ENCODE results near the gene CD207.

CD207 gene

DNA sequence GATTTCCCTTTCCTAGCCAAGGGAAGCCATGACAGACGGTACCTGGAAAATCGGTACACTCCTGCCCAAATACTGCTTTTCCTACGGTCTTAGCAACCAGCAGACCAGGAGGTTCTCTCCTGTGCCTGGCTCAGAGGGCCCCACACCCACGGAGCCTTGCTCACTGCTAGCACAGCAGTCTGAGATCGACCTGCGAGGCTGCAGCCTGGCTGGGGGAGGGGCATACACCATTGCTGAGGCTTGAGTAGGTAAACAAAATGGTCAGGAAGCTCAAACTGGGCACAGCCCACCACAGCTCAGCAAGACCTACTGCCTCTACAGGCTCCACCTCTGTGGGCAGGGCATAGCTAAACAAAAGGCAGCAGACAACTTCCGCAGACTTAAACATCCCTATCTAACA, 6.8 kb upstream of the CD207 start:
- no peaks in the 10 kb centered on the region for H3K9me3 Mint-ChIP-seq

GRCh38 chr2:70837980-70838925, 2.6 kb upstream of the CD207 start:
- no peak overlapping the region for H3K27ac Mint-ChIP-seq
- no peak overlapping the region for H3K4me3 Mint-ChIP-seq
- H3K9me3 Mint-ChIP-seq = no peaks in the 10 kb centered on the region
- DNase-seq (no peak), ATAC-seq (replicated peaks) (no peak)
- no peaks in the 10 kb centered on the region for H3K36me3 Mint-ChIP-seq (ENCODE audit: insufficient read depth)
- H3K4me1 Mint-ChIP-seq (ENCODE audit: low read depth in 2 of 2) = peaks cover 0 to 2% of the 10 kb centered on the region in 2 donors
- H3K27me3 Mint-ChIP-seq = peaks cover 6 to 47% of the 10 kb centered on the region in 2 donors

More for the DNA sequence above, 6.8 kb upstream of the CD207 start:
- Mint-ChIP-seq H3K4me3 (no peak overlapping the region), H3K4me1 (ENCODE audit: low read depth in 2 of 2) (peaks cover 0 to 2% of the 10 kb centered on the region in 2 donors), H3K27ac (no peak overlapping the region), H3K36me3 (ENCODE audit: insufficient read depth) (no peaks in the 10 kb centered on the region), H3K27me3 (peaks cover 0 to 30% of the 10 kb centered on the region in 2 donors)
- DNase-seq = no peak
- no peak for ATAC-seq (replicated peaks)

GRCh38 chr2:70834881-70835280, 735 bp downstream of the CD207 start:
- ATAC-seq (replicated peaks) (no peak), DNase-seq (no peak)
- H3K4me1 Mint-ChIP-seq (ENCODE audit: low read depth in 2 of 2) = peaks cover 0 to 2% of the 10 kb centered on the region in 2 donors
- no peak overlapping the region for H3K4me3 Mint-ChIP-seq
- H3K27ac Mint-ChIP-seq = no peak overlapping the region
- H3K9me3 Mint-ChIP-seq = no peaks in the 10 kb centered on the region
- no peaks in the 10 kb centered on the region for H3K36me3 Mint-ChIP-seq (ENCODE audit: insufficient read depth)
- peaks cover 10 to 49% of the 10 kb centered on the region in 2 donors for H3K27me3 Mint-ChIP-seq

- Mint-ChIP-seq H3K27me3 (peaks cover 14 to 53% of the 10 kb centered on the region in 2 donors), H3K36me3 (ENCODE audit: insufficient read depth) (no peaks in the 10 kb centered on the region), H3K9me3 (no peaks in the 10 kb centered on the region), H3K4me3 (no peak overlapping the region), H3K27ac (no peak overlapping the region), H3K4me1 (ENCODE audit: low read depth in 2 of 2) (peaks cover 0 to 2% of the 10 kb centered on the region in 2 donors)
- ATAC-seq (replicated peaks) = no peak
- no peak for DNase-seq
Observed at GRCh38 chr2:70834106-70834505, 1.5 kb downstream of the CD207 start.

DNA sequence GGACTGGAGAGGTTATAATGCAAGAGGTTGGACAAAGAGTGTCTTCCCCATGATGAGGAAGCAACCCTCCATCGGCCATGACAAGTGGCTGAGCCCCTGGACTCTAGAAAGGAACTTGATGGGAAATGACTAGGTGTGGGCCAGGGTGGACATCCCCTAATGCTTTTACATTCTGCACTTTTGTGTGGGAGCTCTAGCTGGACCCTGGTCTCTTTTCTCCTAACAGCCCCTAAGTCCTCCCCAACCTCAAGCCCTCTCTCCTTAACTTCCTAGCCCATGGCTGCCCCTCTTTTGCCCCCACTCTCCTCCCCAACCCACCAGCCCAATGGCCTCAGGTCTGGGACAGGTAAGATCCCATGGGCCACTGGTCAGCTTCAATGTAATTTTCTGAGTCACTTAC, 2.4 kb downstream of the CD207 start:
- DNase-seq (no peak), ATAC-seq (replicated peaks) (no peak)
- peaks cover 14 to 44% of the 10 kb centered on the region in 2 donors for H3K27me3 Mint-ChIP-seq
- H3K9me3 Mint-ChIP-seq = no peaks in the 10 kb centered on the region
- H3K27ac Mint-ChIP-seq = no peak overlapping the region
- peaks cover 0 to 2% of the 10 kb centered on the region in 2 donors for H3K4me1 Mint-ChIP-seq (ENCODE audit: low read depth in 2 of 2)
- no peak overlapping the region for H3K4me3 Mint-ChIP-seq
- H3K36me3 Mint-ChIP-seq (ENCODE audit: insufficient read depth) = no peaks in the 10 kb centered on the region

- peaks cover 14 to 41% of the 10 kb centered on the region in 2 donors for H3K27me3 Mint-ChIP-seq
- H3K4me3 Mint-ChIP-seq = no peak overlapping the region
- no peak for ATAC-seq (replicated peaks)
- no peaks in the 10 kb centered on the region for H3K4me1 Mint-ChIP-seq (ENCODE audit: low read depth in 2 of 2)
- H3K9me3 Mint-ChIP-seq = no peaks in the 10 kb centered on the region
- H3K36me3 Mint-ChIP-seq (ENCODE audit: insufficient read depth) = no peaks in the 10 kb centered on the region
- no peak for DNase-seq
- H3K27ac Mint-ChIP-seq = no peak overlapping the region
Observed at GRCh38 chr2:70832386-70832785, 3.2 kb downstream of the CD207 start.

- H3K27ac Mint-ChIP-seq = no peak overlapping the region
- H3K4me3 Mint-ChIP-seq = no peak overlapping the region
- no peaks in the 10 kb centered on the region for H3K36me3 Mint-ChIP-seq (ENCODE audit: insufficient read depth)
- DNase-seq (no peak), ATAC-seq (replicated peaks) (no peak)
- no peaks in the 10 kb centered on the region for H3K4me1 Mint-ChIP-seq (ENCODE audit: low read depth in 2 of 2)
- peaks cover 14 to 41% of the 10 kb centered on the region in 2 donors for H3K27me3 Mint-ChIP-seq
- H3K9me3 Mint-ChIP-seq = no peaks in the 10 kb centered on the region
Observed at GRCh38 chr2:70831861-70832260, 3.8 kb downstream of the CD207 start.

GRCh38 chr2:70830366-70830765, 5.2 kb downstream of the CD207 start:
- no peaks in the 10 kb centered on the region for H3K4me1 Mint-ChIP-seq (ENCODE audit: low read depth in 2 of 2)
- no peak overlapping the region for H3K27ac Mint-ChIP-seq
- ATAC-seq (replicated peaks) = no peak
- H3K36me3 Mint-ChIP-seq (ENCODE audit: insufficient read depth) = no peaks in the 10 kb centered on the region
- H3K4me3 Mint-ChIP-seq = no peak overlapping the region
- H3K9me3 Mint-ChIP-seq = no peaks in the 10 kb centered on the region
- no peak for DNase-seq
- peaks cover 13 to 34% of the 10 kb centered on the region in 2 donors for H3K27me3 Mint-ChIP-seq

GRCh38 chr2:70829916-70830315, 5.7 kb downstream of the CD207 start:
- Mint-ChIP-seq H3K4me1 (ENCODE audit: low read depth in 2 of 2) (no peaks in the 10 kb centered on the region), H3K27me3 (peaks cover 9 to 30% of the 10 kb centered on the region in 2 donors), H3K36me3 (ENCODE audit: insufficient read depth) (no peaks in the 10 kb centered on the region), H3K27ac (no peak overlapping the region), H3K9me3 (no peaks in the 10 kb centered on the region), H3K4me3 (no peak overlapping the region)
- no peak for DNase-seq
- no peak for ATAC-seq (replicated peaks)

GRCh38 chr2:70828914-70829824, 6.4 kb downstream of the CD207 start:
- H3K9me3 Mint-ChIP-seq = no peaks in the 10 kb centered on the region
- H3K27ac Mint-ChIP-seq = no peak overlapping the region
- ATAC-seq (replicated peaks) (no peak), DNase-seq (no peak)
- peaks cover 8 to 27% of the 10 kb centered on the region in 2 donors for H3K27me3 Mint-ChIP-seq
- H3K4me3 Mint-ChIP-seq = no peak overlapping the region
- H3K4me1 Mint-ChIP-seq (ENCODE audit: low read depth in 2 of 2) = no peaks in the 10 kb centered on the region
- no peaks in the 10 kb centered on the region for H3K36me3 Mint-ChIP-seq (ENCODE audit: insufficient read depth)

DNA sequence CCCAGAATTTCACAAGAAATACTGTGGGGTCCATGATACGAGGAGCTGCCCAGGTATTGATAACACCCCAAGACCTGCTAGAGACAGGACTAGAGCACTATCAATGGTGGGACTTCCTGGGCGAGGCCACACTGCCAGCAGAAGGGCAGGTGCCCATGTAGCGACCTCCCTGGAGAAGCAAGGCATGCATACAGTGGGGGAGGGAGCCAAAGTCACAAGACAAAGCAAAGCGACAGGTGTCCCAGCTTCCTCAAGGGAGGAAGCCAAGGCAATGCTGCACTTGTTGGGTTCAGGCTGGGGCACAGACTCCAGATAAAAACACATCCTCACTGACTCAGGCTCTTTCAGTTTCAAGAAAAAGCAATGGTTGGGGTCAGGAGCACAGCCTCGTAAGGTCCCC, 7.5 kb downstream of the CD207 start:
- Mint-ChIP-seq H3K4me3 (no peak overlapping the region), H3K27ac (no peak overlapping the region), H3K27me3 (peaks cover 8 to 17% of the 10 kb centered on the region in 2 donors), H3K9me3 (no peaks in the 10 kb centered on the region), H3K4me1 (ENCODE audit: low read depth in 2 of 2) (peaks cover 0 to under 1% of the 10 kb centered on the region in 2 donors), H3K36me3 (ENCODE audit: insufficient read depth) (no peaks in the 10 kb centered on the region)
- ATAC-seq (replicated peaks) (no peak), DNase-seq (no peak)

DNA sequence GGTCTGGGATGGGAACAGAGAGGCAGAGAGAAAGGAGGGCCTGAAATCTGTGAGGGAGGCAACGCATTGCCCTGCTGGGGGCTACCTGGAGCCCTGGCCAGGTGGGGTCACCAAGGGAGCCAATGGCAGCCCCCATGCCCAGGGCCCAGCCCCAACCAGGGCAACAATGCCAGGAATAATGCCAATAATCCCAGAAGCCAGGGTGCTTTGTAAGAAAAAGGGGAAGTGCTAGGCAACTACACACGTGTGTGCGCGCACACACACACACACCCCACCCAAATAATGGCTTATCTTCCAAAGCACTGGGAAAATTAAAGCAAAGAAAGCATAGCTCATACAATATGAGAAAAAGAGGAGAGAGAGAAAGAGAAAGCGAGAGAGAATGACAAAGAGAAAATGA, 8.2 kb downstream of the CD207 start:
- no peaks in the 10 kb centered on the region for H3K9me3 Mint-ChIP-seq
- peaks cover 8 to 15% of the 10 kb centered on the region in 2 donors for H3K27me3 Mint-ChIP-seq
- H3K27ac Mint-ChIP-seq = peak overlapping the region in 1 of 2 donors; percentile 10
- H3K4me1 Mint-ChIP-seq (ENCODE audit: low read depth in 2 of 2) = peaks cover 7% of the 10 kb centered on the region in 2 donors
- no peak for DNase-seq
- H3K36me3 Mint-ChIP-seq (ENCODE audit: insufficient read depth) = no peaks in the 10 kb centered on the region
- H3K4me3 Mint-ChIP-seq = no peak overlapping the region
- no peak for ATAC-seq (replicated peaks)

GRCh38 chr2:70826696-70827350, 8.8 kb downstream of the CD207 start:
- H3K27me3 Mint-ChIP-seq = peaks cover 8 to 15% of the 10 kb centered on the region in 2 donors
- DNase-seq (no peak), ATAC-seq (replicated peaks) (no peak)
- no peak overlapping the region for H3K27ac Mint-ChIP-seq
- no peaks in the 10 kb centered on the region for H3K36me3 Mint-ChIP-seq (ENCODE audit: insufficient read depth)
- H3K4me3 Mint-ChIP-seq = no peak overlapping the region
- no peaks in the 10 kb centered on the region for H3K9me3 Mint-ChIP-seq
- H3K4me1 Mint-ChIP-seq (ENCODE audit: low read depth in 2 of 2) = peaks cover 7 to 9% of the 10 kb centered on the region in 2 donors

All from effector memory CD8-positive, alpha-beta T cell (primary cell).